HepG2 (cell line): Measurements from ENCODE around the gene TSHZ2. TPM values are rescaled to one million over a fixed set of nuclear protein-coding genes. Genes with fewer than 3 reads are reported as not detected.

ENCODE experiments used
- ATAC-seq: fragments of 200-7000 bp; cut with Tn5 transposase; 3 replicates; pipeline ENCODE4 v1.9.1; 2020; ENCODE audit warnings: mild to moderate bottlenecking, moderate library complexity
- BruUV-seq: library from RNA; stranded (reverse); fragments of 400-500 nt; replicated peaks from 2 replicates; lab custom pipeline; 2021; lab: Mats Ljungman, UMichigan
- CTCF ChIA-PET: fragments of 300-600 bp; formaldehyde crosslinking; extraction: SDS; loops from one replicate; lab custom pipeline; 2021; ENCODE audit warnings: low total read pairs, inconsistent platforms, low intra/inter-chr PET ratio; lab: Yijun Ruan, JAX
- POLR2A ChIA-PET: fragments of 350-600 bp; sonication (Branson Sonifier 250); formaldehyde crosslinking; loops from one replicate; lab custom pipeline; 2020; ENCODE audit warnings: antibody characterized with exemption, inconsistent platforms; lab: Yijun Ruan, JAX
- DNase-seq: peaks from one replicate; pipeline ENCODE4 v3.0.0-alpha.2; 2015; ENCODE audit warnings: low spot score
- FAIRE-seq: peaks from 3 replicates; lab custom pipeline; 2011; peaks lifted over from hg19 to GRCh38; lab: Jason Lieb, UNC
- H2AFZ ChIP-seq: one replicate; pipeline ENCODE4 v1.6.1; 2011; ENCODE audit warnings: low read length, inconsistent platforms
- H3K27ac ChIP-seq: fragments of 300-600 bp; 3 replicates; pipeline ENCODE4 v1.8.0; 2011; ENCODE audit warnings: mixed run types, mild to moderate bottlenecking, mixed read lengths, low read length, inconsistent platforms; ENCODE audit not compliant: insufficient read depth; ENCODE audit errors: extremely low read length
- H3K27me3 ChIP-seq, 2 experiments: fragments of 200-600 bp in 1 of 2; 2 replicates in 1 of 2; 3 replicates in 1 of 2; pipeline versions ENCODE4 v1.6.0 to v1.8.0; 2011; ENCODE audit warnings: low read length in 2 of 2, mild to moderate bottlenecking in 2 of 2, moderate library complexity in 2 of 2, inconsistent platforms in 1 of 2; ENCODE audit not compliant: insufficient read depth in 2 of 2, control insufficient read depth in 1 of 2
- H3K36me3 ChIP-seq, 2 experiments: fragments of 200-600 bp in 1 of 2; replicated peaks in 1 of 2; 2 replicates in 1 of 2; 3 replicates in 1 of 2; pipeline versions ENCODE4 v1.5.1 to v1.8.0; 2011; ENCODE audit warnings: low read length in 2 of 2, inconsistent platforms in 1 of 2; ENCODE audit not compliant: insufficient read depth in 2 of 2, control insufficient read depth in 1 of 2
- H3K4me1 ChIP-seq: 2 replicates; pipeline ENCODE4 v1.5.1; 2012; ENCODE audit warnings: low read length, inconsistent platforms; ENCODE audit not compliant: insufficient read depth
- H3K4me2 ChIP-seq: 2 replicates; pipeline ENCODE4 v1.6.0; 2011; ENCODE audit warnings: low read depth, low read length, inconsistent platforms
- H3K4me3 ChIP-seq, 3 experiments: fragments of 200-600 bp in 1 of 3; sonication (generic), shearing (Covaris generic) in 1 of 3; replicated peaks in 1 of 3; 2 replicates each; pipeline ENCODE4 v1.5.1; 2011 to 2016; ENCODE audit warnings: low read length in 3 of 3, inconsistent platforms in 2 of 3, low read depth in 2 of 3, mild to moderate bottlenecking in 2 of 3, control low read depth in 1 of 3, mixed read lengths in 1 of 3; ENCODE audit not compliant: insufficient read depth in 1 of 3
- H3K79me2 ChIP-seq: one replicate; pipeline ENCODE4 v1.6.1; 2011; ENCODE audit warnings: low read length, inconsistent platforms; ENCODE audit not compliant: insufficient read depth
- H3K9ac ChIP-seq: 2 replicates; pipeline ENCODE4 v1.6.0; 2011; ENCODE audit warnings: mild to moderate bottlenecking, low read depth, low read length, inconsistent platforms; ENCODE audit not compliant: insufficient read depth
- H3K9me3 ChIP-seq: 2 replicates; pipeline ENCODE4 v1.5.1; 2012; ENCODE audit warnings: mild to moderate bottlenecking, low read length
- H4K20me1 ChIP-seq: 2 replicates; pipeline ENCODE4 v1.6.0; 2011; ENCODE audit warnings: inconsistent platforms, mild to moderate bottlenecking, low read length, moderate library complexity; ENCODE audit not compliant: insufficient read depth
- AKAP8 ChIP-seq: sonication (generic); formaldehyde crosslinking; IDR thresholded peaks from 2 replicates; pipeline ENCODE4 v1.5.1; 2020; ENCODE audit warnings: mild to moderate bottlenecking, missing genetic modification reagents
- ARID4A ChIP-seq: sonication (generic); formaldehyde crosslinking; IDR thresholded peaks from 2 replicates; pipeline ENCODE4 v1.5.0; 2020; ENCODE audit warnings: mild to moderate bottlenecking, missing genetic modification reagents, borderline replicate concordance
- PAWR ChIP-seq: sonication (generic); formaldehyde crosslinking; IDR thresholded peaks from 2 replicates; pipeline ENCODE4 v1.4.0; 2020; ENCODE audit warnings: missing genetic modification reagents, mild to moderate bottlenecking, borderline replicate concordance
- PRDM10 ChIP-seq: sonication (generic); formaldehyde crosslinking; IDR thresholded peaks from 2 replicates; pipeline ENCODE4 v1.4.0; 2020; ENCODE audit warnings: low read depth, missing genetic modification reagents
- RARG ChIP-seq: sonication (generic); formaldehyde crosslinking; IDR thresholded peaks from 2 replicates; pipeline ENCODE4 v1.4.0; 2020; ENCODE audit warnings: low read depth, mild to moderate bottlenecking, missing genetic modification reagents
- RORA ChIP-seq: sonication (generic); formaldehyde crosslinking; IDR thresholded peaks from 2 replicates; pipeline ENCODE4 v1.5.0; 2020; ENCODE audit warnings: mild to moderate bottlenecking, missing genetic modification reagents, moderate library complexity
- ZNF501 ChIP-seq: sonication (generic); formaldehyde crosslinking; IDR thresholded peaks from 2 replicates; pipeline ENCODE4 v1.5.1; 2020; ENCODE audit warnings: mild to moderate bottlenecking, moderate library complexity, missing genetic modification reagents
- ZNF782 ChIP-seq: sonication (generic); formaldehyde crosslinking; IDR thresholded peaks from 2 replicates; pipeline ENCODE4 v1.4.0; 2020; ENCODE audit warnings: missing genetic modification reagents, mild to moderate bottlenecking, borderline replicate concordance
- in situ Hi-C: cut with HindIII; loops from 2 replicates; pipeline ENCODE4 v1.10.0; 2017; ENCODE audit warnings: low pct_unique_long_range_greater_than_20kb; ENCODE audit not compliant: extremely low pct_ligation_motif_present
- intact Hi-C: fragments of 100-400 bp; cut with micrococcal nuclease; formaldehyde crosslinking; loops from one replicate; pipeline ENCODE4 v1.10.0; 2022; ENCODE audit not compliant: unreplicated experiment
- polyA plus RNA-seq, 8 experiments: library from polyadenylated mRNA; depleted of rRNA in 3 of 8; stranded (reverse) in 7 of 8; unstranded in 1 of 8; fragments of >200 nt; fragmentation: Illumina TruSeq in 4 of 8; extraction: Trizol in 4 of 8; gene quantifications; 2 replicates each; pipeline versions ENCODE4 v1.2.1 to v1.2.3, GENCODE V29; 2011 to 2016; ENCODE audit warnings: low read depth in 4 of 8, missing spikeins in 1 of 8, mixed read lengths in 1 of 8; ENCODE audit not compliant: insufficient read depth in 1 of 8
- total RNA-seq, 5 experiments: library from RNA; depleted of rRNA; stranded (reverse); fragments of >200 nt; fragmentation: Illumina TruSeq; extraction: Trizol; gene quantifications; 2 replicates each; pipeline ENCODE4 v1.2.3, GENCODE V29; 2016; ENCODE audit warnings: low read depth in 1 of 5
- TF ChIP-seq, protein P1 (sequence below): sonication (generic); formaldehyde crosslinking; IDR thresholded peaks from 2 replicates; pipeline ENCODE4; 2020; ENCODE audit warnings: missing genetic modification reagents, mild to moderate bottlenecking, borderline replicate concordance

TSHZ2 gene
- total and polyA plus RNA-seq, 2 of the 13 experiments (the other 11 are each of a cell fraction or from before 2014, with no cell fraction given): 0.01 TPM; not detected in 1

DNA sequence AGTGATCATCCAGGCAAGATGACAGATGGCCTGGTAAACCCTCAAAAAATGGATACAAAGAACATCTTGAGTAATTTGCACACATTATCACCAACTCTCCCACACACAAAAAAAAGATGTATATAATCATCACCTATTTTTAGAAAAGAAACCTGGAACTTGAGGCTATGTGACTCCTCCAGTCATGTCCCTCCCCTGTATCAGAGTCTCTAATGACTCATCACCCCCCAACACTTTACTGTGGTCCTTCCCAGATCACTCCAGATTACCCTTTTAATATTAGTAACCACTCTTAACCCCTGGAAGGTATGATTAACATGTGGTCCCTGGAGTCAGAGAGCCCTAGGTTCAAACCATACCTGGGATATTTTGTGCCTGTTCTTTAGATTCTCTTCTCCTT is 476.7 kb downstream of the TSHZ2 start:
- Histone ChIP-seq H3K27ac (no peak overlapping the region), H3K36me3 (no peaks in the 10 kb centered on the region; a peak in 1 of 5 replicates), H3K4me2 (no peak overlapping the region), H3K9me3 (peaks cover 17% of the 10 kb centered on the region), H2AFZ (no peak overlapping the region), H3K9ac (no peak overlapping the region), H3K4me1 (peaks cover 8% of the 10 kb centered on the region; the same call in 1 of the 2 replicates), H3K79me2 (no peaks in the 10 kb centered on the region), H4K20me1 (no peaks in the 10 kb centered on the region), H3K4me3 (no peak overlapping the region), H3K27me3 (no peaks in the 10 kb centered on the region)
- FAIRE-seq (no peak), DNase-seq (no peak), ATAC-seq (no peak)
- intact Hi-C loops (no loop called here), in situ Hi-C loops (no loop called here)
- TF ChIP-seq RARG (CRISPR knock-in tag) (no peak), ZNF782 (CRISPR knock-in tag) (no peak), RORA (CRISPR knock-in tag) (no peak), ARID4A (no peak), ZNF501 (CRISPR knock-in tag) (no peak), PAWR (CRISPR knock-in tag) (no peak), PRDM10 (no peak), AKAP8 (CRISPR knock-in tag) (no peak)
- TF ChIP-seq, protein P1, sequence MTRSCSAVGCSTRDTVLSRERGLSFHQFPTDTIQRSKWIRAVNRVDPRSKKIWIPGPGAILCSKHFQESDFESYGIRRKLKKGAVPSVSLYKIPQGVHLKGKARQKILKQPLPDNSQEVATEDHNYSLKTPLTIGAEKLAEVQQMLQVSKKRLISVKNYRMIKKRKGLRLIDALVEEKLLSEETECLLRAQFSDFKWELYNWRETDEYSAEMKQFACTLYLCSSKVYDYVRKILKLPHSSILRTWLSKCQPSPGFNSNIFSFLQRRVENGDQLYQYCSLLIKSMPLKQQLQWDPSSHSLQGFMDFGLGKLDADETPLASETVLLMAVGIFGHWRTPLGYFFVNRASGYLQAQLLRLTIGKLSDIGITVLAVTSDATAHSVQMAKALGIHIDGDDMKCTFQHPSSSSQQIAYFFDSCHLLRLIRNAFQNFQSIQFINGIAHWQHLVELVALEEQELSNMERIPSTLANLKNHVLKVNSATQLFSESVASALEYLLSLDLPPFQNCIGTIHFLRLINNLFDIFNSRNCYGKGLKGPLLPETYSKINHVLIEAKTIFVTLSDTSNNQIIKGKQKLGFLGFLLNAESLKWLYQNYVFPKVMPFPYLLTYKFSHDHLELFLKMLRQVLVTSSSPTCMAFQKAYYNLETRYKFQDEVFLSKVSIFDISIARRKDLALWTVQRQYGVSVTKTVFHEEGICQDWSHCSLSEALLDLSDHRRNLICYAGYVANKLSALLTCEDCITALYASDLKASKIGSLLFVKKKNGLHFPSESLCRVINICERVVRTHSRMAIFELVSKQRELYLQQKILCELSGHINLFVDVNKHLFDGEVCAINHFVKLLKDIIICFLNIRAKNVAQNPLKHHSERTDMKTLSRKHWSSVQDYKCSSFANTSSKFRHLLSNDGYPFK: no peak
- ChIA-PET CTCF (no interaction called here), POLR2A (no interaction called here)
- BruUV-seq: no TSS peak
